Stomach (tissue), 9 donors: Measurements from ENCODE around the gene RBM39. TPM values are rescaled to one million over a fixed set of nuclear protein-coding genes. Genes with fewer than 3 reads are reported as not detected.
"Not testable (repeated sequence)": the region's sequence is repeated elsewhere in the genome, so short reads cannot be mapped to it uniquely, and the experiment has no call there.

ENCODE experiments used
- DNase-seq, 2 donors: peaks; one replicate each; pipeline versions ENCODE4 v3.0.0 to v3.0.0-alpha.2; 2013 to 2019
- H3K27ac ChIP-seq, 5 donors: fragments of 200-600 bp in 4 of 5; sonication (generic) in 4 of 5; one replicate each; pipeline ENCODE4 v1.5.1; 2013 to 2019; ENCODE audit warnings: mild to moderate bottlenecking in 1 of 5, moderate library complexity in 1 of 5
- H3K27me3 ChIP-seq, 3 donors: fragments of 200-600 bp; sonication (generic); one replicate each; pipeline ENCODE4 v1.5.1; 2017 to 2019; ENCODE audit warnings: mixed run types in 1 of 3
- H3K36me3 ChIP-seq, 4 donors: fragments of 200-600 bp; sonication (generic); 1 replicate in 3 of 4; 2 replicates in 1 of 4; pipeline ENCODE4 v1.5.1; 2016 to 2019
- H3K4me1 ChIP-seq, 4 donors: fragments of 200-600 bp; sonication (generic); one replicate each; pipeline ENCODE4 v1.5.1; 2016 to 2019
- H3K4me3 ChIP-seq, 4 donors: fragments of 200-600 bp; sonication (generic) in 3 of 4; one replicate each; pipeline ENCODE4 v1.5.1; 2016 to 2019; ENCODE audit warnings: mild to moderate bottlenecking in 1 of 4
- H3K9me3 ChIP-seq, 4 donors: fragments of 200-600 bp; sonication (generic); one replicate each; pipeline ENCODE4 v1.5.1; 2016 to 2019
- EP300 ChIP-seq: sonication (generic); formaldehyde crosslinking; IDR thresholded peaks from one replicate; pipeline ENCODE4 v1.6.1; 2017; ENCODE audit warnings: antibody characterized with exemption
- POLR2A ChIP-seq, 4 donors: fragments of 450-650 bp; IDR thresholded peaks; one replicate each; pipeline ENCODE4 v1.6.1; 2016; ENCODE audit warnings: antibody characterized with exemption in 4 of 4, control low read depth in 2 of 4, mild to moderate bottlenecking in 1 of 4, moderate library complexity in 1 of 4
- POLR2AphosphoS5 ChIP-seq, 3 donors: sonication (generic); formaldehyde crosslinking; IDR thresholded peaks; one replicate each; pipeline ENCODE4 v1.6.1; 2016; ENCODE audit warnings: antibody characterized with exemption in 3 of 3
- WGBS, 5 donors: extraction: QIAGEN DNeasy Blood & Tissue Kit in 3 of 5; methylation state at CpG; one replicate each; pipeline versions ENCODE4 v1.1.5 to v1.1.7; 2013 to 2018; 5-methylcytosine and 5-hydroxymethylcytosine counted together
- intact Hi-C: fragments of 100-400 bp; cut with DNase I; formaldehyde crosslinking; loops from one replicate; pipeline ENCODE4 v1.15.1; 2023; ENCODE audit warnings: low total_unique reads
- polyA plus RNA-seq, 3 donors: library from polyadenylated mRNA; stranded (reverse); fragments of 200-250 nt; gene quantifications; one replicate each; pipeline ENCODE4 v1.2.3, GENCODE V29; 2013
- total RNA-seq, 5 donors: library from RNA; depleted of rRNA; stranded (reverse); fragments of >200 nt; gene quantifications; one replicate each; pipeline versions ENCODE4 v1.1.0 to v1.2.3, GENCODE V29; 2014 to 2016
- TF ChIP-seq, protein P1 (sequence below), 7 experiments: fragments of 450-650 bp in 4 of 7; fragments of 200-600 bp in 3 of 7; sonication (generic) in 3 of 7; IDR thresholded peaks; one replicate each; pipeline ENCODE4 v1.5.1; 2016 to 2019; ENCODE audit warnings: antibody characterized with exemption in 7 of 7, control low read depth in 2 of 7, mild to moderate bottlenecking in 1 of 7
- donor health status: healthy with polysubstance abuse.
- donor health status: Bipolar disorder and iron deficiency.
- donor health status: healthy.

RBM39 gene
- total and polyA plus RNA-seq, 8 donors, result 93.3 to 770 (median 396) TPM

DNA sequence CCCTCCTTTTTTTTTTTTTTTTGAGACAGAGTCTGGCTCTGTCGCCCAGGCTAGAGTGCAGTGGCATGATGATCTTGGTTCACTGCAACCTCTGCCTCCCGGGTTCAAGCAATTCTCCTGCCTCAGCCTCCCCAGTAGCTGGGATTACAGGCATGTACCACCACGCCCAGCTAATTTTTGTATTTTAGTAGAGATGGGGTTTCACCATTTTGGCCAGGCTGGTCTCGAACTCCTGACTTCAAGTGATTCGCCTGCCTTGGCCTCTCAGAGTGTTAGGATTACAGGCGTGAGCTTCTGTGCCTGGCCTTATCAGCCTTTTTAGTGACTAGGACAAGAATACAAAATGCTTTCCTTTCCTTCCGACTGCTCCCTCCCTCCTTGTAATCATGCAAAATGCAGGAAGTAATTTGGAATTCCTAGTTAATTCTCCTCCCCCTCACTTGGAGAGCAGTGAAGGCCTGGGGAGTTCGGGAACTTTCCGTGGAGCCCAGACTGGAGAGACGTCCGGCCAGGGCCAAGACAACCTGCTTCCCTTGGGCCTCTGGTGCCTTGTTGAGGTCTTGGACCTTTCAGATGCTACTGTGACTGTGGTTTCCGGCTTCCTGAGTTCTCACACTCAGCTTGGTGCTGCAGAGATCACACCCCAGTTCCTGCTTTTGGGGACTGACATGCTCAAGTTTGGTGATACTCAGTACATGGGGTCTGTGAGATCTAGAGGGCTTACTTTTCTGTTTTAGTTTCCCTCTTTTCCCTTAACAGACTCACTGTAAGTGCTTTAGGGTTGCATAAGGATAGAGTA, 25.8 kb upstream of the RBM39 start:
- intact Hi-C loops, result no loop called here
- TF ChIP-seq, protein P1, sequence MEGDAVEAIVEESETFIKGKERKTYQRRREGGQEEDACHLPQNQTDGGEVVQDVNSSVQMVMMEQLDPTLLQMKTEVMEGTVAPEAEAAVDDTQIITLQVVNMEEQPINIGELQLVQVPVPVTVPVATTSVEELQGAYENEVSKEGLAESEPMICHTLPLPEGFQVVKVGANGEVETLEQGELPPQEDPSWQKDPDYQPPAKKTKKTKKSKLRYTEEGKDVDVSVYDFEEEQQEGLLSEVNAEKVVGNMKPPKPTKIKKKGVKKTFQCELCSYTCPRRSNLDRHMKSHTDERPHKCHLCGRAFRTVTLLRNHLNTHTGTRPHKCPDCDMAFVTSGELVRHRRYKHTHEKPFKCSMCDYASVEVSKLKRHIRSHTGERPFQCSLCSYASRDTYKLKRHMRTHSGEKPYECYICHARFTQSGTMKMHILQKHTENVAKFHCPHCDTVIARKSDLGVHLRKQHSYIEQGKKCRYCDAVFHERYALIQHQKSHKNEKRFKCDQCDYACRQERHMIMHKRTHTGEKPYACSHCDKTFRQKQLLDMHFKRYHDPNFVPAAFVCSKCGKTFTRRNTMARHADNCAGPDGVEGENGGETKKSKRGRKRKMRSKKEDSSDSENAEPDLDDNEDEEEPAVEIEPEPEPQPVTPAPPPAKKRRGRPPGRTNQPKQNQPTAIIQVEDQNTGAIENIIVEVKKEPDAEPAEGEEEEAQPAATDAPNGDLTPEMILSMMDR (IDR thresholded peaks at IDR 0.05), result no peak
- TF ChIP-seq POLR2AphosphoS5 (IDR thresholded peaks at IDR 0.05), result peak; percentile 51 to 64 (median 53)
- Histone ChIP-seq H3K9me3 (no peaks in the 10 kb centered on the region), H3K27me3 (no peaks in the 10 kb centered on the region), H3K27ac (peak overlapping the region; percentile 32 to 97 (median 95)), H3K36me3 (no peaks in the 10 kb centered on the region), H3K4me3 (no peak overlapping the region), H3K4me1 (peaks cover 31 to 45% (median 42%) of the 10 kb centered on the region in 4 donors)
- 36 to 52% (median 44%) methylated on average over 12 of the region's 12 CpGs for WGBS, 5 donors
- DNase-seq, result peak; percentile 61 to 77

DNA sequence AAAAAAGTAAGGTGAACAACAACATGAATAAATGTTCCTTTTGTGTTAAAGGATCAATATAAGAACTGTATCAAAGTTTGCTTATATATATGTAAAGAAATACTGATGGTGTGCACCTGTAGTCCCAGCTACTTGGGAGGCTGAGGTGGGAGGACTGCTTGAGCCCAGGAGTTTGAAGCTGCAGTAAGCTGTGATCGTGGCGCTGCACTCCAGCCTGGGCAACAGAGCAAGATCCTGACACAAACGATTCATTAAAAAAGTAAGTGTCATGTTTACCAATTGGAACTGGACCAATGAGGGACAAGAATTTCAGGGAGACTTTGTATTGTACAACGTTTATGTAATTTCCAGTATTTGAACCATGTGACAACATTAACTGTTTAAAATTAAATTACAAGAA, 24.8 kb upstream of the RBM39 start:
- Histone ChIP-seq H3K27ac (peak overlapping the region in 4 of 5 donors; percentile 95 to 97 (median 96)), H3K36me3 (no peaks in the 10 kb centered on the region), H3K4me3 (no peak overlapping the region), H3K9me3 (no peaks in the 10 kb centered on the region), H3K27me3 (no peaks in the 10 kb centered on the region), H3K4me1 (peaks cover 26 to 40% (median 38%) of the 10 kb centered on the region in 4 donors)
- no peak for DNase-seq
- intact Hi-C loops, result no loop called here
- TF ChIP-seq EP300, result no peak
- no peak for TF ChIP-seq POLR2A (IDR thresholded peaks at IDR 0.05)
- TF ChIP-seq, protein P1 (IDR thresholded peaks at IDR 0.05), result no peak
- TF ChIP-seq POLR2AphosphoS5 (IDR thresholded peaks at IDR 0.05), result no peak
- WGBS, 5 donors, result 65 to 78% (median 70%) methylated on average over 4 of the region's 4 CpGs

DNA sequence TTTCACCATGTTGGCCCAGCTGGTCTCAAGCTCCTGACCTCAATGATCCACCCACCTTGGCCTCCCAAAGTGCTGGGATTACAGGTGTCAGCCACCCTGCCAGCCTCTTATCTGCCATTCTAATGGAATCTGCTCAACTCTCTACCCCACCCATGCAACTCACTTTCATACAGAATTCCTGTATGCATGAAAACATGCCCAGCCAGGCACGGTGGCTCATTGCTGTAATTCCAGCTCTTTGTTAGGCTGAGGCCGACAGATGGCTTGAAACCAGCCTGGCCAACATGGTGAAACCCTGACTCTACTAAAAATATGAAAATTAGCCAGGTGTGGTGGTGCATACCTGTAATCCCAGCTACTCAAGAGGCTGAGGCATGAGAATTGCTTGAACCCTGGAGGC, 22.9 kb upstream of the RBM39 start:
- H3K27me3 ChIP-seq, DNase-seq, H3K4me3 ChIP-seq, H3K36me3 ChIP-seq, intact Hi-C loops, H3K9me3 ChIP-seq: not testable (repeated sequence)
- Histone ChIP-seq H3K4me1 (peaks cover 15 to 28% (median 26%) of the 10 kb centered on the region in 4 donors), H3K27ac (peak overlapping the region in 1 of 5 donors; percentile 17)
- 71 to 95% (median 82%) methylated on average over 2 of the region's 2 CpGs for WGBS, 5 donors

DNA sequence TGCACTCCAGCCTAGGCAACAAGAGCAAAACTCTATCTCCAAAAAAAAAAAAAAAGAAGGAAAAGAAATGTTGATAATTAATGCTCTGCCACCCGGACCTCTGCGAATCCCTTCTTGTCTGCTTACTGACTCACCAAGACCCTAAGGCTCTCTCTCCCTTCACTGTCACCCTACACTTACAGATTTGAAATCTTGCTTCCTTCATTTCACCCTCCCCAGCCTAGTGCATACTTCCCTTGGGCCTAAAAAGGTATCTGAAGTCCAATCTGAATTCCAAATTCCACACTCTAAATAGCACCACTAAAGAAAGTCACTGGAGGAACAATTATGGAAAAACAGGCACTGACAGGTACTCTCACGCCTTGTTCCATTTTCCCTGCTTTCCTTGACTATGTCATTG, 20.4 kb upstream of the RBM39 start:
- H3K36me3 ChIP-seq, result no peaks in the 10 kb centered on the region
- no peak for DNase-seq
- H3K9me3 ChIP-seq, result no peaks in the 10 kb centered on the region
- intact Hi-C loops, result no loop called here
- TF ChIP-seq POLR2AphosphoS5 (IDR thresholded peaks at IDR 0.05) (no peak), EP300 (no peak), POLR2A (IDR thresholded peaks at IDR 0.05) (no peak)
- TF ChIP-seq, protein P1 (IDR thresholded peaks at IDR 0.05), result no peak
- peaks cover 0 to 5% (median 3%) of the 10 kb centered on the region in 4 donors for H3K4me1 ChIP-seq
- WGBS, 5 donors, result 76 to 91% (median 84%) methylated on average over 3 of the region's 3 CpGs
- no peak overlapping the region for H3K4me3 ChIP-seq
- H3K27ac ChIP-seq, result no peak overlapping the region
- no peaks in the 10 kb centered on the region for H3K27me3 ChIP-seq

DNA sequence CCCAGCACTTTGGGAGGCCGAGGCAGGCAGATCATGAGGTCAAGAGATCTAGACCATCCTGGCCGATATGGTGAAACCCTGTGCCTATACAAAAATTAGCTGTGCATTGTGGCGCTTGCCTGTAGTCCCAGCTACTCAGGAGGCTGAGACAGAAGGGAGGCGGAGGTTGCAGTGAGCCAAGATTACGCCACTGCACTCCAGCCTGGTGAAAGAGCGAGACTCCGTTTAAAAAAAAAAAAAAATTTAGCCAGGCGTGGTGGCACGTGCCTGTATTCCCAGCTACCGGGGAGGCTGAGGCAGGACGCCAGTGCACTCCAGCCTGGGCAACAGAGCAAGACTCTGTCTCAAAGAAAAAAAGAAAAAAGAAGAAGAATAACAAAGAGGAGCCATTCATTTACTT, 19.5 kb upstream of the RBM39 start:
- DNase-seq, H3K27ac ChIP-seq, H3K4me3 ChIP-seq, H3K4me1 ChIP-seq, H3K9me3 ChIP-seq, H3K27me3 ChIP-seq, intact Hi-C loops, H3K36me3 ChIP-seq: not testable (repeated sequence)
- 90 to 96% (median 91%) methylated on average over 11 of the region's 11 CpGs for WGBS, 5 donors
